CD8-positive, alpha-beta memory T cell (primary cell): ENCODE measurements around the gene MUSTN1. TPM values are rescaled to one million over a fixed set of nuclear protein-coding genes. Genes with fewer than 3 reads are reported as not detected.

ENCODE experiments used
- CTCF ChIA-PET: fragments of 350-600 bp; sonication (Branson Sonifier 250); formaldehyde crosslinking; loops from one replicate; lab custom pipeline; 2021; ENCODE audit warnings: antibody characterized with exemption; lab: Charles Lee
- POLR2A ChIA-PET: fragments of 350-600 bp; sonication (Branson Sonifier 250); formaldehyde crosslinking; loops from one replicate; lab custom pipeline; 2021; ENCODE audit warnings: antibody characterized with exemption; lab: Charles Lee
- DNase-seq, 5 donors: peaks; one replicate each; pipeline versions ENCODE4 v3.0.0 to v3.0.0-alpha.2; 2020 to 2022; ENCODE audit warnings: mixed read lengths in 1 of 5
- H3K27ac ChIP-seq: one replicate; pipeline ENCODE4 v1.7.0; 2013; ENCODE audit warnings: low read depth, mild to moderate bottlenecking, low read length, moderate library complexity
- H3K27me3 ChIP-seq: 2 replicates; pipeline ENCODE4 v1.7.0; 2013; ENCODE audit warnings: low read length, mild to moderate bottlenecking; ENCODE audit not compliant: insufficient read depth, poor library complexity, severe bottlenecking
- H3K36me3 ChIP-seq: 2 replicates; pipeline ENCODE4 v1.7.0; 2013; ENCODE audit warnings: mild to moderate bottlenecking, low read length, moderate library complexity; ENCODE audit not compliant: insufficient read depth
- H3K4me1 ChIP-seq: 2 replicates; pipeline ENCODE4 v1.7.0; 2013; ENCODE audit warnings: mild to moderate bottlenecking, low read length, moderate library complexity; ENCODE audit not compliant: insufficient read depth
- H3K4me3 ChIP-seq: 2 replicates; pipeline ENCODE4 v1.7.0; 2013; ENCODE audit warnings: mild to moderate bottlenecking, low read length
- H3K9me3 ChIP-seq: 2 replicates; pipeline ENCODE4 v1.7.0; 2013; ENCODE audit warnings: mild to moderate bottlenecking, low read length
- H3K27ac Mint-ChIP-seq, 8 donors: one replicate each; pipeline ENCODE4 v1.8.0; 2020 to 2021; ENCODE audit warnings: mixed read lengths in 8 of 8, mild to moderate bottlenecking in 6 of 8, inconsistent platforms in 3 of 8, moderate library complexity in 3 of 8
- H3K27me3 Mint-ChIP-seq, 2 donors: one replicate each; pipeline ENCODE4 v1.8.0; 2020 to 2021; ENCODE audit warnings: mixed read lengths in 2 of 2, mild to moderate bottlenecking in 1 of 2, moderate library complexity in 1 of 2
- H3K36me3 Mint-ChIP-seq, 3 donors: one replicate each; pipeline ENCODE4 v1.8.0; 2020 to 2021; ENCODE audit warnings: mixed read lengths in 3 of 3, inconsistent platforms in 1 of 3, mild to moderate bottlenecking in 1 of 3
- H3K4me1 Mint-ChIP-seq, 3 donors: one replicate each; pipeline ENCODE4 v1.8.0; 2020 to 2021; ENCODE audit warnings: mixed read lengths in 3 of 3, inconsistent platforms in 1 of 3, mild to moderate bottlenecking in 1 of 3
- H3K4me3 Mint-ChIP-seq, 7 donors: one replicate each; pipeline ENCODE4 v1.8.0; 2020 to 2021; ENCODE audit warnings: mixed read lengths in 7 of 7, mild to moderate bottlenecking in 6 of 7, moderate library complexity in 4 of 7, inconsistent platforms in 2 of 7
- H3K9me3 Mint-ChIP-seq, 5 donors: one replicate each; pipeline ENCODE4 v1.8.0; 2020 to 2022; ENCODE audit warnings: mixed read lengths in 5 of 5, mild to moderate bottlenecking in 3 of 5, moderate library complexity in 2 of 5, inconsistent platforms in 1 of 5
- polyA plus RNA-seq: library from polyadenylated mRNA; unstranded; fragments of 300-500 nt; fragmentation: Illumina TruSeq; gene quantifications from one replicate; pipeline ENCODE4 v1.2.3, GENCODE V29; 2021
- total RNA-seq, 2 experiments: library from RNA; stranded (reverse); gene quantifications; one replicate each; pipeline ENCODE4 v1.2.3, GENCODE V29; 2021

The MUSTN1 gene
- total and polyA plus RNA-seq, 3 experiments from 2014 or later: 0.79 to 1.5 TPM; not detected in 1

- CTCF ChIA-PET: no interaction called here
- no peaks in the 10 kb centered on the region for H3K4me1 ChIP-seq
- no peaks in the 10 kb centered on the region for H3K27me3 ChIP-seq
- no peak overlapping the region for H3K4me3 ChIP-seq
- H3K9me3 Mint-ChIP-seq: no peaks in the 10 kb centered on the region
- no peak for DNase-seq
- no peaks in the 10 kb centered on the region for H3K36me3 ChIP-seq
- H3K27ac Mint-ChIP-seq: peak overlapping the region in 2 of 8 donors; percentile 60 to 78
- H3K9me3 ChIP-seq: no peaks in the 10 kb centered on the region
- peaks cover 0 to 31% (median 5%) of the 10 kb centered on the region in 3 donors for H3K36me3 Mint-ChIP-seq
- H3K27ac ChIP-seq: no peak overlapping the region
- H3K27me3 Mint-ChIP-seq: no peaks in the 10 kb centered on the region
- H3K4me1 Mint-ChIP-seq: peaks cover 1 to 10% (median 2%) of the 10 kb centered on the region in 3 donors
- POLR2A ChIA-PET: no interaction called here
- H3K4me3 Mint-ChIP-seq: no peak overlapping the region
Observed at GRCh38 chr3:52831500-52832301, 3.1 kb downstream of the MUSTN1 start.

GRCh38 chr3:52830535-52831258 lies 4.1 kb downstream of the MUSTN1 start, which contains the start of gene ITIH4:
Gene ITIH4 (minus strand): TSS chr3:52830672. CDS start chr3:52830642, 30 bp downstream.
- Mint-ChIP-seq H3K27ac (peak within 1 kb of the TSS in 3 of 8 donors; percentile 60 to 78 (median 67)), H3K4me1 (no peaks in the 10 kb centered on the region), H3K9me3 (no peaks in the 10 kb centered on the region), H3K27me3 (no peaks in the 10 kb centered on the region), H3K4me3 (no peak within 1 kb of the TSS), H3K36me3 (peaks cover 0 to 22% (median 5%) of the 10 kb centered on the region in 3 donors)
- Histone ChIP-seq H3K9me3 (no peaks in the 10 kb centered on the region), H3K36me3 (no peaks in the 10 kb centered on the region), H3K27me3 (no peaks in the 10 kb centered on the region), H3K4me3 (no peak within 1 kb of the TSS), H3K27ac (no peak within 1 kb of the TSS), H3K4me1 (no peaks in the 10 kb centered on the region)
- ChIA-PET POLR2A (no interaction called here), CTCF (no interaction called here)
- DNase-seq: no peak

GRCh38 chr3:52829906-52830463 lies 4.8 kb downstream of the MUSTN1 start:
- DNase-seq: no peak
- H3K4me3 ChIP-seq: no peak overlapping the region
- no peaks in the 10 kb centered on the region for H3K4me1 ChIP-seq
- H3K9me3 Mint-ChIP-seq: no peaks in the 10 kb centered on the region
- ChIA-PET POLR2A (no interaction called here), CTCF (no interaction called here)
- H3K27ac Mint-ChIP-seq: peak overlapping the region in 1 of 8 donors; percentile 3
- no peak overlapping the region for H3K4me3 Mint-ChIP-seq
- no peaks in the 10 kb centered on the region for H3K4me1 Mint-ChIP-seq
- no peaks in the 10 kb centered on the region for H3K9me3 ChIP-seq
- no peaks in the 10 kb centered on the region for H3K27me3 Mint-ChIP-seq
- H3K27me3 ChIP-seq: no peaks in the 10 kb centered on the region
- H3K27ac ChIP-seq: no peak overlapping the region
- no peaks in the 10 kb centered on the region for H3K36me3 ChIP-seq
- peaks cover 0 to 17% (median 6%) of the 10 kb centered on the region in 3 donors for H3K36me3 Mint-ChIP-seq

GRCh38 chr3:52829482-52829881 lies 5.3 kb downstream of the MUSTN1 start:
- Mint-ChIP-seq H3K27me3 (no peaks in the 10 kb centered on the region), H3K36me3 (peaks cover 0 to 15% (median 7%) of the 10 kb centered on the region in 3 donors), H3K4me1 (no peaks in the 10 kb centered on the region), H3K27ac (peak overlapping the region in 1 of 8 donors; percentile 50), H3K9me3 (no peaks in the 10 kb centered on the region), H3K4me3 (no peak overlapping the region)
- Histone ChIP-seq H3K27ac (no peak overlapping the region), H3K4me1 (no peaks in the 10 kb centered on the region), H3K9me3 (no peaks in the 10 kb centered on the region), H3K27me3 (no peaks in the 10 kb centered on the region), H3K4me3 (no peak overlapping the region), H3K36me3 (no peaks in the 10 kb centered on the region)
- ChIA-PET POLR2A (no interaction called here), CTCF (no interaction called here)
- no peak for DNase-seq

GRCh38 chr3:52827866-52828376 lies 6.9 kb downstream of the MUSTN1 start:
- no peak overlapping the region for H3K27ac Mint-ChIP-seq
- POLR2A ChIA-PET: interaction anchor here (0.6 kb wide), 1 partner anchor 278 kb away, joined by 3 read pairs; no protein-coding TSS in a partner anchor
- CTCF ChIA-PET: no interaction called here

GRCh38 chr3:52827441-52827840 lies 7.4 kb downstream of the MUSTN1 start:
- Histone ChIP-seq H3K27ac (no peak overlapping the region), H3K4me3 (no peak overlapping the region), H3K4me1 (no peaks in the 10 kb centered on the region), H3K27me3 (no peaks in the 10 kb centered on the region), H3K36me3 (no peaks in the 10 kb centered on the region), H3K9me3 (no peaks in the 10 kb centered on the region)
- H3K36me3 Mint-ChIP-seq: peaks cover 0 to 17% (median 5%) of the 10 kb centered on the region in 3 donors
- ChIA-PET CTCF (no interaction called here), POLR2A (no interaction called here)
- H3K27me3 Mint-ChIP-seq: no peaks in the 10 kb centered on the region
- no peaks in the 10 kb centered on the region for H3K4me1 Mint-ChIP-seq
- DNase-seq: no peak
- H3K4me3 Mint-ChIP-seq: no peak overlapping the region
- peak overlapping the region in 1 of 8 donors; percentile 57 for H3K27ac Mint-ChIP-seq
- H3K9me3 Mint-ChIP-seq: no peaks in the 10 kb centered on the region

More at GRCh38 chr3:52827866-52828376, 6.9 kb downstream of the MUSTN1 start:
- no peak for DNase-seq
- H3K36me3 ChIP-seq: no peaks in the 10 kb centered on the region
- H3K36me3 Mint-ChIP-seq: peaks cover 0 to 13% (median 5%) of the 10 kb centered on the region in 3 donors
- H3K4me1 ChIP-seq: no peaks in the 10 kb centered on the region
- H3K4me3 Mint-ChIP-seq: no peak overlapping the region
- no peaks in the 10 kb centered on the region for H3K27me3 Mint-ChIP-seq
- no peaks in the 10 kb centered on the region for H3K27me3 ChIP-seq
- no peak overlapping the region for H3K4me3 ChIP-seq
- no peaks in the 10 kb centered on the region for H3K4me1 Mint-ChIP-seq
- H3K9me3 ChIP-seq: no peaks in the 10 kb centered on the region
- H3K9me3 Mint-ChIP-seq: no peaks in the 10 kb centered on the region
- H3K27ac ChIP-seq: no peak overlapping the region

GRCh38 chr3:52824037-52824436 lies 10.8 kb downstream of the MUSTN1 start:
- no peaks in the 10 kb centered on the region for H3K4me1 Mint-ChIP-seq
- ChIA-PET CTCF (interaction anchor here (1.3 kb wide), 1 partner anchor 21 kb away, joined by 3 read pairs; no protein-coding TSS in a partner anchor), POLR2A (no interaction called here)
- no peaks in the 10 kb centered on the region for H3K9me3 Mint-ChIP-seq
- no peak overlapping the region for H3K4me3 ChIP-seq
- no peaks in the 10 kb centered on the region for H3K27me3 Mint-ChIP-seq
- H3K9me3 ChIP-seq: no peaks in the 10 kb centered on the region
- H3K36me3 ChIP-seq: no peaks in the 10 kb centered on the region
- no peak overlapping the region for H3K4me3 Mint-ChIP-seq
- no peak overlapping the region for H3K27ac Mint-ChIP-seq
- no peaks in the 10 kb centered on the region for H3K4me1 ChIP-seq
- peaks cover 0 to 19% (median 5%) of the 10 kb centered on the region in 3 donors for H3K36me3 Mint-ChIP-seq
- H3K27me3 ChIP-seq: no peaks in the 10 kb centered on the region
- no peak overlapping the region for H3K27ac ChIP-seq
- DNase-seq: no peak
